Measurements from ENCODE around the gene TBL1Y.

DNA sequence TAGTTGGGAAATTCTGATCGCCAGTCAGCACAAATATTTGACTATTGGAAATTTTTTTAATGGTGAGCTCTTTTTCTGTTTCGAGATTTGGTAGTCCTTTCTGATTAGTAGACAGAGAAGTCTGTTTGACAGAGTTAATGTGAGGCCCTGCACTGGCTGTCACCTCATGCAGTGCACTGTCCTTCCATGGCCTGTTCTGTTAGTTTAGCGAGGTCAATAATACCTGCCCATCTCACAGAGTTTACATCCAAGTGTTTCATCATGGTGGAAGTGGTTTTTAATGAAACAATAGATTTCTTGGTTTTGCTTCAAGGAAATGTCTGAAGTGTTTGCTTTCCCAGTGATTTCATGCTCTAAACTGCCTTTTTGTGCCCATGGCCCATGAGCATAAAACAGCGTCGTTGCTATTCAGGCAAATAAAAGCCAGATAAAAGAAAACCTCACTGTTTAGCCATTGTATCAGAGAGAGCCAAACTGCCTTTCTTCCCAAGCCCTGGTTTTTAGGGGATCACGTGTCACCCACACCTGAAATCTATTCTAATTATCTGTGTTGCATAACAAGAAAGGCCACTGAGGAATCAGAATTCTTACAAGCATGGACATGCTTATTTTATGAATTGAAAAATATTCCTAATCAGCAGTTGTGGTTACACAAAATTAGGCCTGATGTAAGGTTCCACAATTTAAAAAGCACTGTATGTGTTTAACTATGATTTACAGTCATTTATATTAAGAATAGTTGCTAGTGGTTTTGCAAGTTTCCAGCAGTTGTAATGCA, 98.3 kb downstream of the TBL1Y start:
- TF ChIP-seq, protein P1, sequence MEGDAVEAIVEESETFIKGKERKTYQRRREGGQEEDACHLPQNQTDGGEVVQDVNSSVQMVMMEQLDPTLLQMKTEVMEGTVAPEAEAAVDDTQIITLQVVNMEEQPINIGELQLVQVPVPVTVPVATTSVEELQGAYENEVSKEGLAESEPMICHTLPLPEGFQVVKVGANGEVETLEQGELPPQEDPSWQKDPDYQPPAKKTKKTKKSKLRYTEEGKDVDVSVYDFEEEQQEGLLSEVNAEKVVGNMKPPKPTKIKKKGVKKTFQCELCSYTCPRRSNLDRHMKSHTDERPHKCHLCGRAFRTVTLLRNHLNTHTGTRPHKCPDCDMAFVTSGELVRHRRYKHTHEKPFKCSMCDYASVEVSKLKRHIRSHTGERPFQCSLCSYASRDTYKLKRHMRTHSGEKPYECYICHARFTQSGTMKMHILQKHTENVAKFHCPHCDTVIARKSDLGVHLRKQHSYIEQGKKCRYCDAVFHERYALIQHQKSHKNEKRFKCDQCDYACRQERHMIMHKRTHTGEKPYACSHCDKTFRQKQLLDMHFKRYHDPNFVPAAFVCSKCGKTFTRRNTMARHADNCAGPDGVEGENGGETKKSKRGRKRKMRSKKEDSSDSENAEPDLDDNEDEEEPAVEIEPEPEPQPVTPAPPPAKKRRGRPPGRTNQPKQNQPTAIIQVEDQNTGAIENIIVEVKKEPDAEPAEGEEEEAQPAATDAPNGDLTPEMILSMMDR (conservative IDR thresholded peaks at IDR 0.05 in 1 of 2, IDR thresholded peaks at IDR 0.05 in 1 of 2; ENCODE audit: extremely low read depth in 1 of 2, insufficient read depth in 1 of 2, low read depth in 1 of 2, low read length in 2 of 2), result no peak
- TF ChIP-seq EZH2 (IDR thresholded peaks at IDR 0.05; ENCODE audit: borderline replicate concordance, low read length), result no peak

All from mammary epithelial cell (primary cell).